HepG2 (cell line): ENCODE data around the gene MKS1. TPM values are rescaled to one million over a fixed set of nuclear protein-coding genes. Genes with fewer than 3 reads are reported as not detected.
A peak's percentile ranks its signal among the peaks of the same experiment; 100 is the strongest.

Experiments used
- BORCS8-MEF2B ChIP-seq: sonication (generic); formaldehyde crosslinking; IDR thresholded peaks from 2 replicates; pipeline ENCODE4 v1.8.0; 2022; ENCODE audit warnings: mild to moderate bottlenecking, missing genetic modification reagents
- CBX5 ChIP-seq: sonication (generic); formaldehyde crosslinking; IDR thresholded peaks from 2 replicates; pipeline ENCODE4 v1.4.0; 2020; ENCODE audit warnings: missing genetic modification reagents, borderline replicate concordance
- CREM ChIP-seq, 2 experiments: sonication (generic) in 1 of 2; formaldehyde crosslinking in 1 of 2; IDR thresholded peaks; 2 replicates each; pipeline versions ENCODE4 v1.4.0 to v1.6.1; 2016 to 2020; ENCODE audit warnings: antibody characterized with exemption in 1 of 2, mild to moderate bottlenecking in 1 of 2, missing genetic modification reagents in 1 of 2
- DNMT3B ChIP-seq: conservative IDR thresholded peaks from 2 replicates; pipeline ENCODE4 v1.6.1; 2016; ENCODE audit warnings: missing biosample characterization, control low read depth
- GABPB1 ChIP-seq: IDR thresholded peaks from 2 replicates; pipeline ENCODE4 v1.6.1; 2016; ENCODE audit warnings: mild to moderate bottlenecking, missing genetic modification reagents, moderate library complexity, missing compliant biosample characterization
- GRHL1 ChIP-seq: sonication (generic); formaldehyde crosslinking; conservative IDR thresholded peaks from 2 replicates; pipeline ENCODE4 v1.8.0; 2022; ENCODE audit warnings: missing genetic modification reagents
- HDAC2 ChIP-seq: sonication (generic); formaldehyde crosslinking; IDR thresholded peaks from 2 replicates; pipeline ENCODE4 v1.4.0; 2020; ENCODE audit warnings: missing genetic modification reagents
- HOXA9 ChIP-seq: sonication (generic); formaldehyde crosslinking; IDR thresholded peaks from 2 replicates; pipeline ENCODE4 v1.8.1; 2022; ENCODE audit warnings: missing genetic modification reagents, mild to moderate bottlenecking, moderate library complexity, borderline replicate concordance
- JARID2 ChIP-seq: sonication (generic); formaldehyde crosslinking; IDR thresholded peaks from 2 replicates; pipeline ENCODE4 v1.8.1; 2023; ENCODE audit warnings: missing genetic modification reagents, inconsistent platforms; ENCODE audit not compliant: insufficient replicate concordance
- MEIS2 ChIP-seq: sonication (generic); formaldehyde crosslinking; IDR thresholded peaks from 2 replicates; pipeline ENCODE4 v1.9.0; 2021; ENCODE audit warnings: mild to moderate bottlenecking, missing genetic modification reagents
- PHF21A ChIP-seq: sonication (generic); formaldehyde crosslinking; IDR thresholded peaks from 2 replicates; pipeline ENCODE4 v1.5.0; 2020; ENCODE audit warnings: mild to moderate bottlenecking, missing genetic modification reagents
- RAD51 ChIP-seq: fragments of 450-650 bp; IDR thresholded peaks from 2 replicates; pipeline ENCODE4 v1.6.1; 2016; ENCODE audit warnings: borderline replicate concordance
- SAFB2 ChIP-seq: sonication (generic); formaldehyde crosslinking; IDR thresholded peaks from 2 replicates; pipeline ENCODE4 v1.5.1; 2020; ENCODE audit warnings: missing genetic modification reagents, low read depth, mild to moderate bottlenecking, borderline replicate concordance
- SP2 ChIP-seq: sonication (generic); formaldehyde crosslinking; IDR thresholded peaks from 2 replicates; pipeline ENCODE4 v1.5.1; 2020; ENCODE audit warnings: mild to moderate bottlenecking, missing genetic modification reagents
- STAG1 ChIP-seq: sonication (generic); formaldehyde crosslinking; IDR thresholded peaks from 2 replicates; pipeline ENCODE4 v1.4.0; 2020; ENCODE audit warnings: missing genetic modification reagents
- ZFAT ChIP-seq: sonication (generic); formaldehyde crosslinking; conservative IDR thresholded peaks from 2 replicates; pipeline ENCODE4 v1.8.1; 2023; ENCODE audit warnings: missing genetic modification reagents, inconsistent platforms
- ZNF276 ChIP-seq: sonication (generic); formaldehyde crosslinking; IDR thresholded peaks from 2 replicates; pipeline ENCODE4 v1.4.0; 2020; ENCODE audit warnings: mild to moderate bottlenecking, low read depth, missing genetic modification reagents
- ZNF30 ChIP-seq: sonication (generic); formaldehyde crosslinking; IDR thresholded peaks from 2 replicates; pipeline ENCODE4 v1.5.0; 2020; ENCODE audit warnings: mild to moderate bottlenecking, missing genetic modification reagents
- ZNF468 ChIP-seq: sonication (generic); formaldehyde crosslinking; IDR thresholded peaks from 2 replicates; pipeline ENCODE4 v1.8.0; 2022; ENCODE audit warnings: mild to moderate bottlenecking, moderate library complexity, missing genetic modification reagents
- ZNF773 ChIP-seq: sonication (generic); formaldehyde crosslinking; IDR thresholded peaks from 2 replicates; pipeline ENCODE4 v1.4.0; 2020; ENCODE audit warnings: missing genetic modification reagents, borderline replicate concordance
- ZNF878 ChIP-seq: sonication (generic); formaldehyde crosslinking; IDR thresholded peaks from 2 replicates; pipeline ENCODE4 v1.8.1; 2023; ENCODE audit warnings: mild to moderate bottlenecking, missing genetic modification reagents, moderate library complexity
- ZSCAN21 ChIP-seq: sonication (generic); formaldehyde crosslinking; IDR thresholded peaks from 2 replicates; pipeline ENCODE4 v1.8.0; 2022; ENCODE audit warnings: mild to moderate bottlenecking, missing genetic modification reagents, moderate library complexity, borderline replicate concordance
- polyA plus RNA-seq, 8 experiments: library from polyadenylated mRNA; depleted of rRNA in 3 of 8; stranded (reverse) in 7 of 8; unstranded in 1 of 8; fragments of >200 nt; fragmentation: Illumina TruSeq in 4 of 8; extraction: Trizol in 4 of 8; gene quantifications; 2 replicates each; pipeline versions ENCODE4 v1.2.1 to v1.2.3, GENCODE V29; 2011 to 2016; ENCODE audit warnings: low read depth in 4 of 8, missing spikeins in 1 of 8, mixed read lengths in 1 of 8; ENCODE audit not compliant: insufficient read depth in 1 of 8
- total RNA-seq, 5 experiments: library from RNA; depleted of rRNA; stranded (reverse); fragments of >200 nt; fragmentation: Illumina TruSeq; extraction: Trizol; gene quantifications; 2 replicates each; pipeline ENCODE4 v1.2.3, GENCODE V29; 2016; ENCODE audit warnings: low read depth in 1 of 5
- TF ChIP-seq, protein P1 (sequence below): IDR thresholded peaks from 2 replicates; pipeline ENCODE4 v1.6.1; 2016; ENCODE audit warnings: control low read depth
- TF ChIP-seq, protein P2 (sequence below): sonication (generic); formaldehyde crosslinking; conservative IDR thresholded peaks from 2 replicates; pipeline ENCODE4 v1.4.0; 2020; ENCODE audit warnings: missing genetic modification reagents

MKS1 gene
- total and polyA plus RNA-seq, 2 of the 13 experiments (the other 11 are each of a cell fraction or from before 2014, with no cell fraction given) = 16.1 to 26.3 TPM

GRCh38 chr17:58219007-58219788 is at the start of gene MKS1 (continued):
- TF ChIP-seq, protein P1, sequence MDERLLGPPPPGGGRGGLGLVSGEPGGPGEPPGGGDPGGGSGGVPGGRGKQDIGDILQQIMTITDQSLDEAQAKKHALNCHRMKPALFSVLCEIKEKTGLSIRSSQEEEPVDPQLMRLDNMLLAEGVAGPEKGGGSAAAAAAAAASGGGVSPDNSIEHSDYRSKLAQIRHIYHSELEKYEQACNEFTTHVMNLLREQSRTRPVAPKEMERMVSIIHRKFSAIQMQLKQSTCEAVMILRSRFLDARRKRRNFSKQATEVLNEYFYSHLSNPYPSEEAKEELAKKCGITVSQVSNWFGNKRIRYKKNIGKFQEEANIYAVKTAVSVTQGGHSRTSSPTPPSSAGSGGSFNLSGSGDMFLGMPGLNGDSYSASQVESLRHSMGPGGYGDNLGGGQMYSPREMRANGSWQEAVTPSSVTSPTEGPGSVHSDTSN (CRISPR knock-in tag) = no peak
- TF ChIP-seq SP2 (CRISPR knock-in tag) = no peak
- no peak for TF ChIP-seq ZNF30 (CRISPR knock-in tag)
- TF ChIP-seq BORCS8-MEF2B (CRISPR knock-in tag) = peak; percentile 90; the same call in 1 of the 2 replicates
- peak; percentile 85; the same call in 1 of the 2 replicates for TF ChIP-seq CBX5
- peak; percentile 91 for TF ChIP-seq MEIS2 (CRISPR knock-in tag)
- peak; percentile 46; the same call in 1 of the 2 replicates for TF ChIP-seq PHF21A (CRISPR knock-in tag)
- TF ChIP-seq DNMT3B (CRISPR knock-in tag) = no peak
- TF ChIP-seq ZNF468 = no peak
- TF ChIP-seq JARID2 (CRISPR knock-in tag) = peak; percentile 50
- TF ChIP-seq ZSCAN21 (CRISPR knock-in tag) = peak; percentile 92; the same call in 1 of the 2 replicates
- TF ChIP-seq GABPB1 (CRISPR knock-in tag) = peak; percentile 97
- TF ChIP-seq ZFAT (CRISPR knock-in tag) = no peak
- peak; percentile 96 for TF ChIP-seq HDAC2 (CRISPR knock-in tag)
- peak; percentile 91 for TF ChIP-seq CREM (IDR thresholded peaks at IDR 0.05)
- peak; percentile 62; the same call in 1 of the 2 replicates for TF ChIP-seq CREM (CRISPR knock-in tag; IDR thresholded peaks at IDR 0.05)
- TF ChIP-seq, protein P2, sequence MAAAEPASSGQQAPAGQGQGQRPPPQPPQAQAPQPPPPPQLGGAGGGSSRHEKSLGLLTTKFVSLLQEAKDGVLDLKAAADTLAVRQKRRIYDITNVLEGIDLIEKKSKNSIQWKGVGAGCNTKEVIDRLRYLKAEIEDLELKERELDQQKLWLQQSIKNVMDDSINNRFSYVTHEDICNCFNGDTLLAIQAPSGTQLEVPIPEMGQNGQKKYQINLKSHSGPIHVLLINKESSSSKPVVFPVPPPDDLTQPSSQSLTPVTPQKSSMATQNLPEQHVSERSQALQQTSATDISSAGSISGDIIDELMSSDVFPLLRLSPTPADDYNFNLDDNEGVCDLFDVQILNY (CRISPR knock-in tag) = no peak
- no peak for TF ChIP-seq HOXA9 (CRISPR knock-in tag)
- no peak for TF ChIP-seq GRHL1 (CRISPR knock-in tag)
- TF ChIP-seq ZNF773 (CRISPR knock-in tag) = no peak
- no peak for TF ChIP-seq RAD51
- peak; percentile 26; the same call in 1 of the 2 replicates for TF ChIP-seq STAG1 (CRISPR knock-in tag)
- no peak for TF ChIP-seq ZNF878 (CRISPR knock-in tag)
- TF ChIP-seq SAFB2 (CRISPR knock-in tag) = peak; percentile 68; the same call in 1 of the 2 replicates
- peak; percentile 59 for TF ChIP-seq ZNF276 (CRISPR knock-in tag)
